Panc1 (cell line): Measurements from ENCODE around the gene IP6K1. TPM values are rescaled to one million over a fixed set of nuclear protein-coding genes. Genes with fewer than 3 reads are reported as not detected.

Experiments used
- ATAC-seq: fragments of 200-7000 bp; cut with Tn5 transposase; 2 replicates; pipeline ENCODE4 v1.9.1; 2020; ENCODE audit warnings: mild to moderate bottlenecking, moderate library complexity
- BruUV-seq: library from RNA; stranded (reverse); fragments of 400-500 nt; replicated peaks from 2 replicates; lab custom pipeline; 2021; lab: Mats Ljungman, UMichigan
- CTCF ChIA-PET: fragments of 300-600 bp; sonication (Branson Sonifier 250); formaldehyde crosslinking; loops from one replicate; lab custom pipeline; 2022; ENCODE audit warnings: antibody characterized with exemption; lab: Charles Lee
- POLR2A ChIA-PET: fragments of 300-600 bp; sonication (Branson Sonifier 250); formaldehyde crosslinking; loops from one replicate; lab custom pipeline; 2022; ENCODE audit warnings: antibody characterized with exemption; lab: Charles Lee
- DNase-seq: peaks from one replicate; pipeline ENCODE4 v3.0.0-alpha.2; 2010; ENCODE audit warnings: low read depth, low spot score
- H3K27ac ChIP-seq: 2 replicates; pipeline ENCODE4 v1.5.1; 2011; ENCODE audit warnings: mild to moderate bottlenecking, low read length, inconsistent platforms
- H3K27me3 ChIP-seq: fragments of 200-500 bp; sonication (Bioruptor generic); 2 replicates; pipeline ENCODE4 v1.6.0; 2014; ENCODE audit warnings: low read length, inconsistent platforms; ENCODE audit not compliant: control insufficient read depth, insufficient read depth
- H3K36me3 ChIP-seq: fragments of 200-500 bp; sonication (Bioruptor generic); 2 replicates; pipeline ENCODE4 v1.5.1; 2014; ENCODE audit warnings: inconsistent platforms, mild to moderate bottlenecking, low read length, moderate library complexity; ENCODE audit not compliant: control insufficient read depth, insufficient read depth
- H3K4me1 ChIP-seq: 2 replicates; pipeline ENCODE4 v1.5.1; 2011; ENCODE audit warnings: inconsistent platforms, mild to moderate bottlenecking, low read length, moderate library complexity; ENCODE audit not compliant: control insufficient read depth, insufficient read depth
- H3K4me3 ChIP-seq, 2 experiments: 2 replicates each; pipeline ENCODE4 v1.5.1; 2011 to 2012; ENCODE audit warnings: low read depth in 2 of 2, low read length in 2 of 2, mild to moderate bottlenecking in 2 of 2, inconsistent platforms in 1 of 2, moderate library complexity in 1 of 2
- H3K9me3 ChIP-seq: fragments of 200-500 bp; sonication (Bioruptor generic); 2 replicates; pipeline ENCODE4 v1.5.1; 2014; ENCODE audit warnings: low read depth, mild to moderate bottlenecking, inconsistent platforms, low read length, moderate library complexity; ENCODE audit not compliant: control insufficient read depth, insufficient read depth
- CTCF ChIP-seq: fragments of 450-650 bp; IDR thresholded peaks from 2 replicates; pipeline ENCODE4 v1.5.1; 2017; ENCODE audit warnings: mild to moderate bottlenecking
- POLR2AphosphoS5 ChIP-seq: IDR thresholded peaks from 2 replicates; pipeline ENCODE4 v1.6.1; 2012; ENCODE audit warnings: mild to moderate bottlenecking, low read depth, low read length, moderate library complexity
- REST ChIP-seq, 2 experiments: IDR thresholded peaks; 2 replicates each; pipeline ENCODE4 v1.6.1; 2011 to 2012; ENCODE audit warnings: low read depth in 2 of 2, control low read depth in 1 of 2, low read length in 1 of 2, mild to moderate bottlenecking in 1 of 2, moderate library complexity in 1 of 2; ENCODE audit not compliant: insufficient read depth in 1 of 2
- SIN3A ChIP-seq: IDR thresholded peaks from 2 replicates; pipeline ENCODE4 v1.6.1; 2012; ENCODE audit warnings: low read depth, mild to moderate bottlenecking, low read length, moderate library complexity, borderline replicate concordance; ENCODE audit not compliant: insufficient read depth
- TCF7L2 ChIP-seq: IDR thresholded peaks from 2 replicates; pipeline ENCODE4 v1.6.1; 2011; ENCODE audit warnings: mild to moderate bottlenecking, low read depth, low read length, inconsistent platforms
- in situ Hi-C: cut with HindIII; loops from 2 replicates; pipeline ENCODE4 v1.10.0; 2016; ENCODE audit warnings: low sequenced_read_pairs, low pct_unique_long_range_greater_than_20kb
- intact Hi-C: fragments of 100-400 bp; cut with micrococcal nuclease; formaldehyde crosslinking; loops from one replicate; pipeline ENCODE4 v1.10.0; 2022; ENCODE audit not compliant: unreplicated experiment
- total RNA-seq: library from RNA; stranded (reverse); gene quantifications from one replicate; pipeline ENCODE4 v1.2.1, GENCODE V29; 2021; ENCODE audit not compliant: unreplicated experiment

Gene IP6K1
- total RNA-seq, 1 experiment from 2014 or later, result 39.8 TPM

- Histone ChIP-seq H3K4me1 (no peaks in the 10 kb centered on the region), H3K27ac (no peak overlapping the region), H3K27me3 (no peaks in the 10 kb centered on the region), H3K4me3 (no peak overlapping the region), H3K9me3 (no peaks in the 10 kb centered on the region), H3K36me3 (no peaks in the 10 kb centered on the region)
- POLR2A ChIA-PET, result no interaction called here
- intact Hi-C loops, result no loop called here
- TF ChIP-seq POLR2AphosphoS5 (no peak), CTCF (no peak), SIN3A (no peak), REST (IDR thresholded peaks at IDR 0.05; ENCODE audit: insufficient read depth in 1 of 2, low read depth in 2 of 2, low read length in 1 of 2) (no peak), TCF7L2 (no peak)
- CTCF ChIA-PET, result no interaction called here
- no TSS peak for BruUV-seq
- DNase-seq, result no peak
- in situ Hi-C loops, result no loop called here
- ATAC-seq, result no peak
These were observed 80.9 kb downstream of the IP6K1 start for GRCh38 chr3:49705390-49705960.

GRCh38 chr3:49704629-49705028 is 81.7 kb downstream of the IP6K1 start:
- intact Hi-C loops, result no loop called here
- no peaks in the 10 kb centered on the region for H3K36me3 ChIP-seq

More at GRCh38 chr3:49704629-49705028, 81.7 kb downstream of the IP6K1 start:
- TF ChIP-seq CTCF (no peak), TCF7L2 (no peak), REST (IDR thresholded peaks at IDR 0.05; ENCODE audit: insufficient read depth in 1 of 2, low read depth in 2 of 2, low read length in 1 of 2) (no peak), POLR2AphosphoS5 (no peak), SIN3A (no peak)
- in situ Hi-C loops, result no loop called here
- BruUV-seq, result no TSS peak
- ATAC-seq, result no peak
- Histone ChIP-seq H3K4me3 (no peak overlapping the region), H3K27me3 (no peaks in the 10 kb centered on the region), H3K27ac (no peak overlapping the region), H3K9me3 (no peaks in the 10 kb centered on the region), H3K4me1 (no peaks in the 10 kb centered on the region)
- no peak for DNase-seq
- ChIA-PET CTCF (no interaction called here), POLR2A (no interaction called here)
